SH-SY5Y (cell line): Measurements from ENCODE around the gene SPATA31C1.

ENCODE experiments used
- GATA2 ChIP-seq: IDR thresholded peaks from 2 replicates; pipeline ENCODE4 v1.6.1; 2011; ENCODE audit warnings: mild to moderate bottlenecking, low read depth, low read length
- GATA3 ChIP-seq: IDR thresholded peaks from 2 replicates; pipeline ENCODE4 v1.6.1; 2011; ENCODE audit warnings: low read depth, mild to moderate bottlenecking, low read length, moderate library complexity

- TF ChIP-seq GATA2: no peak
- no peak for TF ChIP-seq GATA3
Observed at GRCh38 chr9:87909310-87910041, 8.3 kb upstream of the SPATA31C1 start.
